ENCODE measurements around the gene ZBTB43.

ZBTB43 gene

GRCh38 chr9:126860077-126860756, 55.4 kb downstream of the ZBTB43 start, which contains the start of gene ZBTB34:
Gene ZBTB34 (plus strand): TSS chr9:126860639. CDS start chr9:126879400, 18,761 bp downstream.
- DNase-seq, result peak; percentile 73

GRCh38 chr9:126860757-126861466, 56.1 kb downstream of the ZBTB43 start:
- peak; percentile 39 for DNase-seq

GRCh38 chr9:126861707-126862103, 56.9 kb downstream of the ZBTB43 start:
- DNase-seq, result no peak

- DNase-seq, result no peak
Observed at GRCh38 chr9:126862104-126862761, 57.4 kb downstream of the ZBTB43 start.

GRCh38 chr9:126864771-126865170, 59.9 kb downstream of the ZBTB43 start:
- DNase-seq, result no peak

GRCh38 chr9:126869368-126869767, 64.5 kb downstream of the ZBTB43 start:
- DNase-seq, result no peak

- no peak for DNase-seq
Observed at GRCh38 chr9:126872516-126872915, 67.7 kb downstream of the ZBTB43 start.

GRCh38 chr9:126874546-126875314, 69.9 kb downstream of the ZBTB43 start:
- no peak for DNase-seq

- no peak for DNase-seq
Observed at GRCh38 chr9:126875756-126876510, 71.1 kb downstream of the ZBTB43 start.

GRCh38 chr9:126876531-126876930, 71.7 kb downstream of the ZBTB43 start:
- DNase-seq, result no peak

GRCh38 chr9:126877418-126877817, 72.6 kb downstream of the ZBTB43 start:
- no peak for DNase-seq

- no peak for DNase-seq
Observed at GRCh38 chr9:126879288-126879687, 74.4 kb downstream of the ZBTB43 start.

- no peak for DNase-seq
Observed at GRCh38 chr9:126880226-126880946, 75.5 kb downstream of the ZBTB43 start.

- DNase-seq, result no peak
Observed at GRCh38 chr9:126880947-126881332, 76.1 kb downstream of the ZBTB43 start.

GRCh38 chr9:126882746-126883145, 77.9 kb downstream of the ZBTB43 start:
- DNase-seq, result no peak

- no peak for DNase-seq
Observed at GRCh38 chr9:126883636-126884035, 78.8 kb downstream of the ZBTB43 start.

GRCh38 chr9:126885131-126885641, 80.3 kb downstream of the ZBTB43 start:
- no peak for DNase-seq

GRCh38 chr9:126886034-126886822, 81.4 kb downstream of the ZBTB43 start:
- DNase-seq, result no peak

GRCh38 chr9:126886897-126887296, 82.1 kb downstream of the ZBTB43 start:
- DNase-seq, result no peak

All from stimulated activated CD4-positive, alpha-beta T cell treated with anti-CD3 and anti-CD28 coated beads, Interleukin-15, amount 100 ng/mL, for 24 hours (primary cell).